ENCODE measurements around the gene RNF25.

Gene RNF25

DNA sequence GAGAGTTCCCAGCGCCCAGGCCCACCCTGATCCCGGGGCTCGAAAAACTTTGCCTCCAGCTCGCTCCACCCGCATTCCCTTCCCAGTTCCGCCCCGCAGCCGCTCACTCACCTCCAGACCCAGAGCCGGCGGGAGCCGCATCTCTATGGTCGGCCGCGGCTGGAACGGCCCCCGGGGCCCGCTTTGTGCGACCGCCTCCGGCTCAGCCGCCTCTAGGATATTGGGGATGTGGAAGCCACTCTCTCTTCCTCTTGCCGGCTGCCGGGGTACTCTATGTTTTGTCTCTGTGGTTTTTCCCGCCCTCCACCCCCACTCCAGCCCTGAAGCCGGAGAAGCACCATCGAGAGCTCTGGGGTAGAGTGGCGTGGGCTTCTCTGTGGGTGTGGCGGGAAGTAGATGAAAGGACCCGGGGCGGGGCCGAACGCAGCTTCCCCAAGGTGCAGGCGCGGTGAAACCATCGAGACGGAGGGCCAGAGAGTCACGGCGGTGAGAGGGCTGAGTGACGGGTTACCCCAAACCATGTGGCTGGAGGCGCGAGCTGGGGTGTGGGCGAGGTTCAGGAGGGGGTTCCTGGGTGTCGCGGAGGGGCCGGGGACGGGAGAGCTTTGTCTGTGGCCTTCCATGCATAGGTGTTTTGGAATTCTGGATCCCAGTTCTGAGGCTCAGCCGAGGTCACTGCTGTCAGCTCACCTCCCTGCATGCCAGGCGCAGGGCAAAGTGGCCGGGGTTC lies 12.4 kb downstream of the RNF25 start, which contains the start of the genes BCS1L and ZNF142 (continued):
- TF ChIP-seq ZNF791 (tag by site-specific recombination; IDR thresholded peaks at IDR 0.05) (no peak), ZNF704 (tag by site-specific recombination; IDR thresholded peaks at IDR 0.05) (no peak), ZNF341 (tag by site-specific recombination; IDR thresholded peaks at IDR 0.05; ENCODE audit: low read depth) (peak; percentile 27; the same call in 1 of the 2 replicates), ZNF138 (tag by site-specific recombination; IDR thresholded peaks at IDR 0.05; ENCODE audit: borderline replicate concordance) (no peak), YY2 (tag by site-specific recombination; IDR thresholded peaks at IDR 0.05) (no peak), SP7 (tag by site-specific recombination; IDR thresholded peaks at IDR 0.05) (0 out of 2 replicates have a peak, but pooled peaks have one; percentile 40), SCRT2 (tag by site-specific recombination; IDR thresholded peaks at IDR 0.05) (no peak), ZNF416 (tag by site-specific recombination; IDR thresholded peaks at IDR 0.05) (no peak), PRDM1 (tag by site-specific recombination; IDR thresholded peaks at IDR 0.05) (no peak), ZBTB17 (tag by site-specific recombination; IDR thresholded peaks at IDR 0.05) (peak; percentile 83), ZNF221 (tag by site-specific recombination; IDR thresholded peaks at IDR 0.05; ENCODE audit: borderline replicate concordance) (no peak), ZNF302 (tag by site-specific recombination; IDR thresholded peaks at IDR 0.05; ENCODE audit: low read depth) (no peak), ZNF202 (tag by site-specific recombination; IDR thresholded peaks at IDR 0.05; ENCODE audit: borderline replicate concordance) (no peak), ZNF184 (tag by site-specific recombination; IDR thresholded peaks at IDR 0.05) (no peak), ZNF596 (tag by site-specific recombination; IDR thresholded peaks at IDR 0.05) (no peak), ZNF658 (tag by site-specific recombination; IDR thresholded peaks at IDR 0.05) (no peak), WT1 (tag by site-specific recombination; IDR thresholded peaks at IDR 0.05) (no peak), ZNF292 (tag by site-specific recombination; IDR thresholded peaks at IDR 0.05; ENCODE audit: borderline replicate concordance, low read depth) (no peak), GLIS1 (tag by site-specific recombination; IDR thresholded peaks at IDR 0.05) (peak; percentile 34; the same call in 1 of the 2 replicates), ZNF624 (tag by site-specific recombination; IDR thresholded peaks at IDR 0.05) (no peak), ZNF148 (tag by site-specific recombination; IDR thresholded peaks at IDR 0.05; ENCODE audit: borderline replicate concordance) (no peak), ZNF501 (tag by site-specific recombination; IDR thresholded peaks at IDR 0.05) (no peak), ZNF433 (tag by site-specific recombination; IDR thresholded peaks at IDR 0.05; ENCODE audit: low read depth) (no peak), ZNF529 (tag by site-specific recombination; IDR thresholded peaks at IDR 0.05; ENCODE audit: insufficient replicate concordance) (no peak), ZNF423 (tag by site-specific recombination; IDR thresholded peaks at IDR 0.05) (no peak), GLI4 (tag by site-specific recombination; IDR thresholded peaks at IDR 0.05) (no peak), ZNF16 (tag by site-specific recombination; IDR thresholded peaks at IDR 0.05; ENCODE audit: low read depth) (no peak)
- TF ChIP-seq, protein P1, sequence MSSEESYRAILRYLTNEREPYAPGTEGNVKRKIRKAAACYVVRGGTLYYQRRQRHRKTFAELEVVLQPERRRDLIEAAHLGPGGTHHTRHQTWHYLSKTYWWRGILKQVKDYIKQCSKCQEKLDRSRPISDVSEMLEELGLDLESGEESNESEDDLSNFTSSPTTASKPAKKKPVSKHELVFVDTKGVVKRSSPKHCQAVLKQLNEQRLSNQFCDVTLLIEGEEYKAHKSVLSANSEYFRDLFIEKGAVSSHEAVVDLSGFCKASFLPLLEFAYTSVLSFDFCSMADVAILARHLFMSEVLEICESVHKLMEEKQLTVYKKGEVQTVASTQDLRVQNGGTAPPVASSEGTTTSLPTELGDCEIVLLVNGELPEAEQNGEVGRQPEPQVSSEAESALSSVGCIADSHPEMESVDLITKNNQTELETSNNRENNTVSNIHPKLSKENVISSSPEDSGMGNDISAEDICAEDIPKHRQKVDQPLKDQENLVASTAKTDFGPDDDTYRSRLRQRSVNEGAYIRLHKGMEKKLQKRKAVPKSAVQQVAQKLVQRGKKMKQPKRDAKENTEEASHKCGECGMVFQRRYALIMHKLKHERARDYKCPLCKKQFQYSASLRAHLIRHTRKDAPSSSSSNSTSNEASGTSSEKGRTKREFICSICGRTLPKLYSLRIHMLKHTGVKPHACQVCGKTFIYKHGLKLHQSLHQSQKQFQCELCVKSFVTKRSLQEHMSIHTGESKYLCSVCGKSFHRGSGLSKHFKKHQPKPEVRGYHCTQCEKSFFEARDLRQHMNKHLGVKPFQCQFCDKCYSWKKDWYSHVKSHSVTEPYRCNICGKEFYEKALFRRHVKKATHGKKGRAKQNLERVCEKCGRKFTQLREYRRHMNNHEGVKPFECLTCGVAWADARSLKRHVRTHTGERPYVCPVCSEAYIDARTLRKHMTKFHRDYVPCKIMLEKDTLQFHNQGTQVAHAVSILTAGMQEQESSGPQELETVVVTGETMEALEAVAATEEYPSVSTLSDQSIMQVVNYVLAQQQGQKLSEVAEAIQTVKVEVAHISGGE (tag by site-specific recombination; conservative IDR thresholded peaks at IDR 0.05; ENCODE audit: low read depth) = peak; percentile 44; the same call in 1 of the 2 replicates
- TF ChIP-seq, protein P2, sequence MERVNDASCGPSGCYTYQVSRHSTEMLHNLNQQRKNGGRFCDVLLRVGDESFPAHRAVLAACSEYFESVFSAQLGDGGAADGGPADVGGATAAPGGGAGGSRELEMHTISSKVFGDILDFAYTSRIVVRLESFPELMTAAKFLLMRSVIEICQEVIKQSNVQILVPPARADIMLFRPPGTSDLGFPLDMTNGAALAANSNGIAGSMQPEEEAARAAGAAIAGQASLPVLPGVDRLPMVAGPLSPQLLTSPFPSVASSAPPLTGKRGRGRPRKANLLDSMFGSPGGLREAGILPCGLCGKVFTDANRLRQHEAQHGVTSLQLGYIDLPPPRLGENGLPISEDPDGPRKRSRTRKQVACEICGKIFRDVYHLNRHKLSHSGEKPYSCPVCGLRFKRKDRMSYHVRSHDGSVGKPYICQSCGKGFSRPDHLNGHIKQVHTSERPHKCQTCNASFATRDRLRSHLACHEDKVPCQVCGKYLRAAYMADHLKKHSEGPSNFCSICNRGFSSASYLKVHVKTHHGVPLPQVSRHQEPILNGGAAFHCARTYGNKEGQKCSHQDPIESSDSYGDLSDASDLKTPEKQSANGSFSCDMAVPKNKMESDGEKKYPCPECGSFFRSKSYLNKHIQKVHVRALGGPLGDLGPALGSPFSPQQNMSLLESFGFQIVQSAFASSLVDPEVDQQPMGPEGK (tag by site-specific recombination; IDR thresholded peaks at IDR 0.05) = peak; percentile 67
